NCI-H2196 (cell line): ENCODE results near the gene AGPS.
"Not testable (repeated sequence)": the region's sequence is repeated elsewhere in the genome, so short reads cannot be mapped to it uniquely, and the experiment has no call there.

ENCODE experiments used
- DNase-seq: peaks from one replicate; lab custom pipeline; 2025; ENCODE audit not compliant: unreplicated experiment; lab: John Stamatoyannopoulos, UW

Gene AGPS

DNA sequence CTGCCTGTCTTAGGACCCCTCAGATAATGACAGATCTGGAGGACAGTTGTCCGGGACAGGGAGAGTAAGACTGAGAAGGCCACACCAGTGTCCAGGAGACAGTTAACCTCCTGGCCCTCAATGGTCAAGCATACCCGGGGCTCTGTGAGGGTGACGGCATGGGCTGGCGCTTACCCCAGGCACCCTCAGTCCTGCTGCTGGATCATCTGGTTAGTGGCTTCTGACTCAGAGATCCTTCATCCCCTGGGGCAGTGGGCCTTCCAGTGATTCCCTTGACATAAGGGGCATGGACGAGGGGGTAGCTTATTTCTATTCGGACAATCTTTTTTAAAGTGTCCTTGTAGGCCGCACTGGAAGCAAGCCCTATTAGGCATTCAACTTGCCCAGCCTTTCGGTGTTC, 18.1 kb downstream of the AGPS start:
- not testable (repeated sequence) for DNase-seq

DNA sequence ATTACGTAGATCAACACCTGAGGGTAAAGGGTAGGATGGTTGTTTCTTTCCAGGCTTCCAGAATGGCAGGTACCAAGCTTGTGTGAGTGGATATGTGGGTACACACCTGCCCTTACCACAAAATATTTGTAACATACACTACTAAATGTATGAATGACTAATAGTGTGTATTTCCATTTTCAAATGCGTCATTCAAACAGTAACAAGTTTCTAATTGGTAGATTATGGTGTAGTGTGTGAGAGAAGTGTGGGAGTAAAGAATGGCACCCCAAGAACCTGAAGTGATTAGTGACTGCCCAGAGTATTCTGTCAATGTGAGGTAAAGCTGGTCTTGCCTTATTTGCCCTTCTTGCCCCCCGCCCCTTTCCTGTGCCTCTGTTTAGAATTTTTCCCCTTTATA, 21.1 kb downstream of the AGPS start:
- no peak for DNase-seq

DNA sequence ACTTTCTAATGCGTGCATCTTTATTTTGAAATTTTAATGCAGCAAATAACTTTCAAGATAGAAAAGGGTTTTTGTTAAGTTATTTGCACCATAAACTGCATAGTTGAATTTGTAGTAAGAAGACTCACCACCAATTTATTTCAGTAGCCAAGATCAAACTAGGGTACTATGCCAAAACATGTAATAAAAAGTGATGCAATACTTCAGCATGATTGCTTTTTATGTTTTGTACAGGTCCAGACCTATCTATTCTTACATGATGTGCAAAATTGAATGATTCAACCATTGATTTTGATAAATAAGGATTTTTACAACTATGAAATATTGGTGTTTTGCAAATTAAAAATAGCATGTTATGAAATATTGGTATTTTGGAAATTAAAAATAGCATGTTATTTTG, 26.7 kb downstream of the AGPS start:
- DNase-seq = no peak

DNA sequence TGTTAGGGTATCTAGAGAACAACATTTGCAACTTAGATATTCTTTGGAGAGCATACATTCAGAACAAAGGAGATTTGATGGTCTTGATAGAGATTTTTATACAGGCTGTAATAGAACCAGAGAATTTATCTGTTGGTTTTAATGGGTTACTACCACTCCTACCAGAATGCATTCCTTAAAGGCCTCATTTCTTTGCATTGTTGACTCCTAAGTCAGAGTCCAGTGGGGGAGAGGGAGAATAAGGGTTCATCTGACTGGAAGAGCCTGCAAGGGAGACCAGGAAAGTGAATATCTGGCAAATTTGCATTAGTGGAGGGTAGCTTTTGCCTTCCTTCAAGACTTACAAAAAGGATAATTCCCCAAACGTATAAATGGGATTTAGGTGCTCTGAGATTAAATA, 29.7 kb downstream of the AGPS start:
- DNase-seq = no peak

DNA sequence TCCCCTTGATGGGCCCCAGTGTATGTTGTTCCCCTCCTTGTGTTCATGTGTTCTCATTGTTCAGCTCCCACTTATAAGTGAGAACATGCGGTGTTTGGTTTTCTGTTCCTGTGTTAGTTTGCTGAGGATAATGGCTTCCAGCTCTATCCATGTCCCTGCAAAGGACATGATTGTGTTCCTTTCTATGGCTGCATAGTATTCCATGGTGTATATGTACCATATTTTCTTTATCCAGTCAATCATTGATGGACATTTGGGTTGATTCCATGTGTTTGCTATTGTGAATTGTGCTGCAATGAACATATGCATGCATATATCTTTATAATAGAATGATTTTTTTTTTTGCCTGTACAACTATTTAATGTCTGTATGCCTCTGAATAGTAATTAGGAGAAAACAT, 31.5 kb downstream of the AGPS start:
- not testable (repeated sequence) for DNase-seq

DNA sequence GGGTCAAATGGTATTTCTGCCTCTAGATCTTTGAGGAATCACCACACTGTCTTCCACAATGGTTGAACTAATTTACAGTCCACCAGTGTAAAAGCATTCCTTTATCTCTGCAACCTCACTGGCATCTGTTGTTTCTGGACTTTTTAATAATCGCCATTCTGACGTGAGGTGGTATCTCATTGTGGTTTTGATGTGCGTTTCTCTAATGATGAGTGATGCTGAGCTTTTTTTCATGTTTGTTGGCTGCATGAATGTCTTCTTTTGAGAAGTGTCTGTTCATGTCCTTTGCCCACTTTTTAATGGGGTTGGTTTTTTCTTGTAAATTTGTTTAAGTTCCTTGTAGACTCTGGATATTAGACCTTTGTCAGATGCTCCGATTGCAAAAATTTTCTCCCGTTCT, 32.0 kb downstream of the AGPS start:
- not testable (repeated sequence) for DNase-seq

DNA sequence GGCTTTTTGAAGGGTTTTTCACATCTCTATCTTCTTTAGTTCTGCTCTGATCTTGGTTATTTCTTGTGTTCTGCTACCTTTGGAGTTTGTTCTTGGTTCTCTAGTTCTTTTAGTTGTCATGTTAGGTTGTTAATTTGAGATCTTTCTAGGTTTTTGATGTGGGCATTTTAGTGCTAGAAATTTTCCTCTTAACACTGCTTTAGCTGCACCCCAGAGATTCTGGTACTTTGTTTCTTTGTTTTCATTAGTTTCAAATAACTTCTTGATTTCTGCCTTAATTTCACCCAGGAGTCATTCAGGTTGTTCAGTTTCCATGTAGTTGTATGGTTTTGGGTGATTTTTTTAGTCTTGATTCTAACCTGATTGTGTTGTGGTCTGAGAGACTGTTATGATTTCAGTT, 34.7 kb downstream of the AGPS start:
- DNase-seq = no peak

DNA sequence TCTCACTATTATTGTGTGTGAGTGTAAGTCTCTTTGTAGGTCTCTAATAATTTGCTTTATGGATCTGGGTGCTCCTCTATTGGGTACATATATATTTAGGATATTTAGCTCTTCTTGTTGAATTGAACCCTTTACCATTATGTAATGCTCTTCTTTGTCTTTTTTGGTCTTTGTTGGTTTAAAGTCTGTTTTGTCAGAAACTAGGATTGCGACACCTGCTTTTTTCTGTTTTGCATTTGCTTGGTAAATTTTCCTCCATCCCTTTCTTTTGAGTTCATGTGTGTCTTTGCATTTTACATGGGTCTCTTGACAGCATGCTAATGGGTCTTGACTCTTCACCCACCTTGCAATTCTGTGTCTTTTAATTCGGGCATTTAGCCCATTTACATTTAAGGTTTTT, 35.4 kb downstream of the AGPS start:
- not testable (repeated sequence) for DNase-seq

DNA sequence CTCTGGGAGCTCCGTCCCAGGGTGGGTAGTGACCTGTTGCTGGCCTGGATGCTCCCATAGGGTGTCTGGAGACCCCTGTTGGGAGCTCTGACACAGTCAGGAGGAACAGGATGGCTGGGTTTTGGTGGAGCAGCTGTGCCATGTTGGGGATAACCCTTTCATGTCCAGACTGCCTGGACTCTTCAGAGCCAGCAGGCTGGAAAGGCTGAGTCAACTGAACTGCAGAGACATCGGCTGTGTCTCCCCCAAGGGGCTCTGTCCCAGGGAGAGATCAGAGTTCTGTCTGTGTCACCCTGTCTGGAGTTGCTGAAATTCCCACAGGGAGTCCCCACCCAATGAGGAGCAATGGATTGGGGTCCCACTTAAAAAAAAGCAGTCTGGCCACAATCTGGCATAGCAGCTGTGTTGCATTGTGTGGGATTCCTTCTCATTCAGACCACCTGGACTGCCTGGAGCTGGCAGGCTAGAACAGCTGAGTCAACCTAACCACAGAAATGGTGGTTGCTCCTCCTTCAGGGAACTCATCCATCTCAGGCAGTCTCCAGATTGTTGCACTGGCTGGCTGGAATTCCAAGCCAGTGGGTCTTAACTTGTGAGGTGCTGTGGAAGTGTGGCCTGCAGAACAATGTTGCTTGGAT, 37.2 kb downstream of the AGPS start:
- DNase-seq = no peak

DNA sequence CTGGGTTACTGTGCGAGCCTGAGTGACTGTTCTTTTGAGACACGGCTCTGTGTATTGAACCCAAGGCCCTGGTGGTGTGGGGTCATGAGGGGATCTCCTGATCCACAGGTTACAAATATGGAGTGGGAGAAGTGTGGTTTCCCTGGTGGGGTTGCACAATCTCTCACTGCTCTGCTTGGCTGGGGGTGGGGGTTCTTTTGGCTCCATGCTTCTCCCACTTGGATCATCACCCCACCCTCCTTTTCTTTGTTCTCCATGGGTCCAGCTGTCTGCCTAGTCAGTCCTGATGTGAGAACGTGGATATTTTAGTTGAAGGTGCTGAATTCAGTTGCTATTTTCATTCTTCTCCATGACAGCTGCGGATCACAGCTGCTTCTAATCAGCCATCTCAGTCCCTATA, 37.8 kb downstream of the AGPS start:
- DNase-seq = no peak

DNA sequence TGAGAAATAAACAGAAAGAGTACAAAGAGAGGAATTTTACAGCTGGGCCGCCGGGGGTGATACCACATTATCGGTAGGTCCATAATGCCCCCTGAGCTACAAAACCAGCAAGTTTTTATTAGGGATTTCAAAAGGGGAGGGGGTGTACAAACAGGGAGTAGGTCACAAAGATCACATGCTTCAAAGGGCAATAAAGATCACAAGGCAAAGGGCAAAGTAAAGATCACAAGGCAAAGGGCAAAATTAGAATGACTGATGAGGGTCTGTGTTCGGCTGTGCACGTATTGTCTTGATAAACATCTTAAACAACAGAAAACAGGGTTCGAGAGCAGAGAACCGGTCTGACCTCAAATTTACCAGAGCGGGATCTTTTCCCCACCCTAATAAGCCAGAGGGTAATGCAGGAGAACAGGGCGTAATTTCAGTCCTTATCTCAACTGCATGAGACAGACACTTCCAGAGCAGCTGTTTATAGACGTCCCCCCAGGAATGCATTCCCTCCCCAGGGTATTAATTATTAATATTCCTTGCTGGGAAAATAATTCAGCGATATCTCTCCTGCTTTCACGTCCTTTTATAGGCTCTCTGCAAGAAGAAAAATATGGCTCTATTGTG, 38.6 kb downstream of the AGPS start:
- DNase-seq = not testable (repeated sequence)

DNA sequence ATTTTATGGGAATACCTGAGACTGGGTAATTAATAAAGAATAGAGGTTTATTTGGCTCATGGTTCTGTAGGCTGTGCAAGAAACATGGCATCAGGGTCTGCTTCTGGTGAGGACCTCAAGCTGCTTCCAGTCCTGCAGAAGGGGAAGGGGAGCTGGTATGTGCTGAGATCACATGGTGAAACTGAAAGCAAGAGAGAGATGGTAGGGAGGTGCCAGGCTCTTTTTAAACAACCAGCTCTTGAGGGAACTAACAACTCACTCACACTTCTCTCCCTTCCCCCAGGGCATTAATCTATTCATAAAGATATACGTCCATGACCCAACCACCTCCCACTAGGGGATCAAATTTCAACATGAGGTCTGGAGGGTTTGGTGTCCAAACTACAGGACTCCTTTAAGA, 40.1 kb downstream of the AGPS start:
- DNase-seq = no peak

DNA sequence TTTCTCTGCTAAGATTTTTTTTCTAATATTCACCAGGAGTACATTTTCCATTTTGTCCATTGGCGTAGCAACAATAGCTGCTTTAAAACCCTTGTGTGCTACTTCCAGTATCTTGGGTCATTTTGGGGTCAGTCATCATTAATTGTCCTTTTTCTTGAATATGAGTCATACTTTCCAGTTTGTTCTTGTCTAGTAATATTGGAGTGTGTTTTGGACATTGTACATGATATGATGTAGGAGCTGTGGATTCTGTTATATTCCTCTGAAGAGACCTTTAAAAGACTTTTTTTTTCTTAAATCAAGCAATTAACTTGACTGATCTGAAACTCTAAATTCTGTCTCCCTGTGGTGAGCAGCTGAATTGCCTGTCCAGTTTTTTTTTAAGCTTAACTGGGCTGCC, 40.8 kb downstream of the AGPS start:
- no peak for DNase-seq

DNA sequence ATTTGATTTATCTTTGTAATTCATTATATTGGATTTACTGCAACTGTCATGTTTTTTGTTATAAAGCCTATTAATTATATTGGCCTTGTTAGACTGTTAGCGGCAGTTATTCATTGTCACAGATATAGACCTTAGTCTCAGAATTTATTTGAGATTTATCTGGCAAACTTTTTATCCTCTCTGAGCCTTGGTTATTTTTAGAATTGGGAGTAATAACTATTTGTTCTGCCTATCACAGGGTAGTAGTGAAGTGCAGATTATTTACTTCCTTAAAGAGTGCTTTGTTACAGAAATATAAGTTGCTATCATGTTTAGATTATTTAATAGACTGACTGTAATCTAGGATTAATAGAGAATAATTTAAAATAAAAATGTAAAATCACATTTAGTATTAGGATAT, 41.9 kb downstream of the AGPS start:
- DNase-seq = no peak

DNA sequence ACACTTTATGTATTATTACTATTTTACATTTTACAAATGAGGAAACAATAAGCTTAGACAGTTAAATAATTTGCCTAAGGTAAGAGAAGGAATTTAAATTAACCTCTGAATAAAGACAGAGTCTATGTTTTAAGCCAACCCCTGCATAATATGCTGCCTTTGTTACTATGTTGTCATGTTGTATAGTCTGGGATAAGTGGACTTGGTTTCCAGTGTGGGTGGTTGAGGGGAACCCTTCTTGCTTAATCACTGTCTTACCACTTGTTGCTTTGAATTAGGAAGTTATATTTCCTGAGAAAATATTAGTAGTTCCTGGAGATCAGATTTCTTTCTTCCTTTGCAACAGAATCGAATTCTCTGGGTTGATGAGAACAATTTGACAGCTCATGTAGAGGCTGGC, 52.6 kb downstream of the AGPS start:
- DNase-seq = no peak

DNA sequence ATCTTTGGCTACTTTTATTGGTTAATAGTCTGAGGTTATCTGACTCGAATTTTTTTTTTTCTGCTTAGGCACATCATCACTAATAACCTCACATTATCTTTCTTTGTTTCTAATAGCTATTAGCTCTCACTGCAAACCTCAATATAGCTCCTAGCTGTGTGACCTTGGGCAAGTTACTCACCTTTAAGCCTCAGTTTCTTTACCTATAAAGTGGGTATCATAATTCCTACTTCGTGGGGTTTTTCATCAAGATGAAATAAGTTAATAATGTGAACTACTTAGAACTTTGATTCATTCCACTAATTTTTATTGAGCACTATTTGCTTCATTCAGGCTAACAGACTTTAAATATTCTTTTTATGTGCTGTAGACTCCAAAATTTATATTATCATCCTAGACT, 55.5 kb downstream of the AGPS start:
- DNase-seq = no peak

DNA sequence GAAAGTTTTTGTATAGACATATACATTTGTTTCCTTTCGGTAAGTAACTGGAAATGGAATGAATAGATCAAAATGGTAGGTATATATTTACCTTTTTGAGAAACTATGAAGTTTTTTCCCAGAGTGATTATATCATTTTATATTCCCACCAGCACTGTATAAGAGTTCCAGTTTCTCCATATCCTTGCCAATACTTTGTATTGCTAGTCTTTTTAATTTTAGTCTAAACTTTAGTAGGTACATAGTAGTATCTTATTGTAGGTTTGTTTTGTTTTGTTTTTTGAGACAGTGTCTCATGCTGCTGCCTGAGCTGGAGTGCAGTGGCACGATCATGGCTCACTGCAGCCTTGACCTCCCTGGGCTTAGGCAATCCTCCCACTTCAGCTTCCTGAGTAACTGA, 56.6 kb downstream of the AGPS start:
- DNase-seq = no peak

DNA sequence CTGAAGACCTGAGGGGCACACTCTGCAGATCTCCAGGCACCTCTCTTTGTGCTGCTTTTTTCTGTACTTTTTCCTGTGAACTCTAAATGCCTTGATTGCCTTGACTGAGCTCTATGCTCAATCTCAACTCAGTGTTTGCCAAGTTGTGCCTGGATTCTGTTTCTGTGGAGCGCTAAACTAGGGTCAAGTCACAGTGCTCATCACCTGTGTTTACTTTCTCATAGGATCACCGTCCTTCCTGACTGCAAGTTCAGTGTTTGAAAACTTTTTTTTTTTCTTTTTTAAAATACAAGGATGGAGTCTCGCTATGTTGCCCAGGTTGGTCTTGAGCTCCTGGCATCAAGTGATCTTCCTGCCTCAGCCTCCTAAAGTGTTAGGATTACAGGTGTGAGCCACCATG, 62.6 kb downstream of the AGPS start:
- DNase-seq = no peak

DNA sequence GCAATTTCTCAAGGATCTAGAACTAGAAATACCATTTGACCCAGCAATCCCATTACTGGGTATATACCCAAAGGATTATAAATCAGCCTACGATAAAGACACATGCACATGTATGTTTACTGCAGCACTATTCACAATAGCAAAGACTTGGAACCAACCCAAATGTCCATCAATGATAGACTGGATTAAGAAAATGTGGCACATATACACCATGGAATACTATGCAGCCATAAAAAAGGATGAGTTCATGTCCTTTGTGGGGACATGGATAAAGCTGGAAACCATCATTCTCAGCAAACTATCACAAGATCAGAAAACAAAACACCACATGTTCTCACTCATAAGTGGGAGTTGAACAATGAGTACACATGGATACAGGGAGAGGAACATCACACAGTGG, 67.2 kb downstream of the AGPS start:
- not testable (repeated sequence) for DNase-seq

DNA sequence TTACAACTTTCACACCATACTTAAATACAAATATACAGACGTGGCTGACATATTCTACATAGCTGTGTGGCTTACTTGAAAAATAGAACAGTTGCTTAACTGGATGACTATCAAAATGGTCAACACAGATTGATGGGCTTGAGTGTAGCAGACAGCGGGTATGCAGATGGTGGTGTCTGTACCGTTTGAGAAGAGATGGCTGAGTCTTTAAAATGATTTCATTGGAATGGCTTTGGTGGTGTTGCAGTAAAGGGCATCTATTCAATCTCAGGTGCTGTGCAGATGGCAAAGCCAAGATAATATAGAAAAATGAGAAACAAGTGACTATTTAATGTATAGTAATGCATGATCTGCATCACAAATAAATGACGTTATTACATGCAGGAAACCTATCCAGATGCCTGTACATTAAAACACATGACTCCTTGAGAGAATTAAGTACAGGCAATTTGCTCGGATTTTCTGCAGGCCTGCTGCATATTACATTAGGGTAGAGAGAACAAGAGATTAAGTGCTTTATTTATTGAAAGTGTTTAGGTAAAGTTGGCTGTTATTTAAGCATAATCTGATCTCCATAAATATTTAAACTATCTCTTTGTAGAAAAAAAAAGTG, 68.5 kb downstream of the AGPS start:
- DNase-seq = no peak

DNA sequence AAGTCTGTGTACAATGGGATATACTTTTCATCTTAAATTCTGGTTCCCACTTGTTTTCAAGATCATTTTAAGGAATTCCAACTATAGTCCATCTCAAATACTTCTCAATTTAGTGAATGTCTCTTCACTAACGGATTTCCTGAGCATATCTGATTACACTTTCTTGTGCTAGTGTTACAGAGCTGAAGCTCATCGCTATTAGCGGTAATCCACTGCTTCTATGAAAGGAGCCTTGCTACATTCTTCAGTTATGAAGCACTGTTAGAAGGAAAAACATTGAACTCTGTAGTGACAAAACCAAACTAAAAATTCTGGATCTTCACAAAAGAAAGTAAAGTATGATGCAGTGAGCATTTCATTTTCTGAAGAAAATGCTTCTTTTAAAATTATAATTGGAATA, 72.0 kb downstream of the AGPS start:
- DNase-seq = no peak

DNA sequence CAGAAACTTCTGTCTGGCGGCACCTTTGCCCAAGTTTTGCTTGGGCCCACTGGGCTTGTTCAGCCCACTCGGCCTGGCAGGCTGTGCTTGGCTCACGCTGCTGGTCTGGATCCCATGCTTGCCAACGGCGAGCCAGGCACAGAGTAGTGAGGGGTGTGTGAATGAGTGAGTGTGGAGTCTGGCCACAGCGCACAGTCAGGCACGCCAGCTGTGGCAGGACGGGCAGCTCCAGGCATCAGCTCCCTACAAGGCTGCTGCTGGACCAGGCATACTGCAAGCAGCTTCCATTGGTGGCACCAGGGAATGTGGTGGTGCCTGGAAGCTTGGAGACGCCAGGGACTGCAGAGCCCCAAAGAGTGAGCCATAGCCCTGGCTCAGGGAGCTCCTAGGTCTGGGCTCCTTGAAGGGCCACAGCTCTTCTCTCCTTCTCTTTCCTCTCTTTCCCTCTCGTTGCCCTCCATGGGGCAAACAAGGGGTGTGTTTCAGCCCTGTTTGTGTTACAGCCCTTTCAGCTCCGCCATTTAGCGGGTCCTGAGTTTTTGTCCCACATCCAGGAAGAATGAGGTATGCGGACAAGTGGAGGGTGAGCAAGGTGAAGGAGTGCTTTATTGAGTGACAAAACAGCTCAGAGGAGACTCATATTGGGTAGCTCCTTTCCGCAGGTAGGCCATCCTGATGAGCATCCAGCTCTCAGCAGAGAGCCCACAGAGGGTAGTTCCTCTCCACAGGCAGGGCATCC, 73.0 kb downstream of the AGPS start:
- DNase-seq = no peak
